Left renal pelvis (tissue), 4 donors: ENCODE data around the gene ANKHD1. TPM values are rescaled to one million over a fixed set of nuclear protein-coding genes. Genes with fewer than 3 reads are reported as not detected.

Experiments used
- DNase-seq, 4 donors: peaks; one replicate each; pipeline ENCODE4 v3.0.0-alpha.2; 2013; ENCODE audit warnings: low read depth in 4 of 4, low spot score in 3 of 4
- polyA plus RNA-seq, 4 donors: library from polyadenylated mRNA; unstranded; fragments of 120-200 nt; gene quantifications; one replicate each; pipeline ENCODE4 v1.2.1, GENCODE V29; 2013; ENCODE audit not compliant: insufficient read length in 4 of 4

ANKHD1 gene
- polyA plus RNA-seq, 4 donors: 95.9 to 125 (median 111) TPM

GRCh38 chr5:140540227-140540626 is 138.6 kb downstream of the ANKHD1 start:
- no peak for DNase-seq

GRCh38 chr5:140542972-140543371 is 141.3 kb downstream of the ANKHD1 start:
- DNase-seq: no peak

GRCh38 chr5:140544986-140545385 is 143.4 kb downstream of the ANKHD1 start:
- no peak for DNase-seq

- no peak for DNase-seq
Observed at GRCh38 chr5:140545606-140546005, 144.0 kb downstream of the ANKHD1 start.

- DNase-seq: no peak
Observed at GRCh38 chr5:140546851-140547507, 145.3 kb downstream of the ANKHD1 start.

GRCh38 chr5:140547508-140548299 is 146.1 kb downstream of the ANKHD1 start, which contains the start of gene EIF4EBP3:
Gene EIF4EBP3, plus strand, starts transcription at chr5:140547662. Its CDS starts 76 bp downstream, at chr5:140547738.
- DNase-seq: peak; percentile 88 to 91 (median 90)

- DNase-seq: no peak
Observed at GRCh38 chr5:140548300-140548688, 146.7 kb downstream of the ANKHD1 start.

- DNase-seq: no peak
Observed at GRCh38 chr5:140548791-140549190, 147.2 kb downstream of the ANKHD1 start.

GRCh38 chr5:140549237-140550144 is 147.9 kb downstream of the ANKHD1 start:
- DNase-seq: no peak

GRCh38 chr5:140550147-140551079 is 148.8 kb downstream of the ANKHD1 start:
- no peak for DNase-seq

- DNase-seq: no peak
Observed at GRCh38 chr5:140551872-140552271, 150.2 kb downstream of the ANKHD1 start.

- DNase-seq: no peak
Observed at GRCh38 chr5:140553657-140554056, 152.0 kb downstream of the ANKHD1 start.

- DNase-seq: no peak
Observed at GRCh38 chr5:140554454-140554853, 152.8 kb downstream of the ANKHD1 start.

- no peak for DNase-seq
Observed at GRCh38 chr5:140555747-140556312, 154.2 kb downstream of the ANKHD1 start.

GRCh38 chr5:140556438-140556837 is 154.8 kb downstream of the ANKHD1 start:
- DNase-seq: no peak

GRCh38 chr5:140557136-140557805 is 155.6 kb downstream of the ANKHD1 start, which contains the start of gene SRA1:
Gene SRA1, minus strand, starts transcription at chr5:140557473. Its CDS starts 21 bp downstream, at chr5:140557452.
- peak; percentile 73 to 80 (median 74) for DNase-seq

- no peak for DNase-seq
Observed at GRCh38 chr5:140557965-140558364, 156.3 kb downstream of the ANKHD1 start.

GRCh38 chr5:140558542-140558941 is 156.9 kb downstream of the ANKHD1 start:
- no peak for DNase-seq

GRCh38 chr5:140560227-140560626 is 158.6 kb downstream of the ANKHD1 start:
- DNase-seq: no peak
